ES-I3 (cell line): Measurements from ENCODE around the gene YTHDC2.
"Not testable (repeated sequence)": the region's sequence is repeated elsewhere in the genome, so short reads cannot be mapped to it uniquely, and the experiment has no call there.

ENCODE experiments used
- H3K36me3 ChIP-seq: 2 replicates; pipeline ENCODE4 v1.6.1; 2013; ENCODE audit warnings: mild to moderate bottlenecking, low read length, control low read depth, moderate library complexity; ENCODE audit not compliant: insufficient read depth
- H3K4me1 ChIP-seq: 2 replicates; pipeline ENCODE4 v1.6.1; 2013; ENCODE audit warnings: mild to moderate bottlenecking, control low read depth, low read length; ENCODE audit not compliant: insufficient read depth
- H3K9ac ChIP-seq: 2 replicates; pipeline ENCODE4 v1.6.1; 2013; ENCODE audit warnings: low read depth, mild to moderate bottlenecking, low read length, moderate library complexity
- H3K9me3 ChIP-seq: 2 replicates; pipeline ENCODE4 v1.6.1; 2013; ENCODE audit warnings: mild to moderate bottlenecking, low read length, moderate library complexity; ENCODE audit not compliant: control insufficient read depth, insufficient read depth

Gene YTHDC2

DNA sequence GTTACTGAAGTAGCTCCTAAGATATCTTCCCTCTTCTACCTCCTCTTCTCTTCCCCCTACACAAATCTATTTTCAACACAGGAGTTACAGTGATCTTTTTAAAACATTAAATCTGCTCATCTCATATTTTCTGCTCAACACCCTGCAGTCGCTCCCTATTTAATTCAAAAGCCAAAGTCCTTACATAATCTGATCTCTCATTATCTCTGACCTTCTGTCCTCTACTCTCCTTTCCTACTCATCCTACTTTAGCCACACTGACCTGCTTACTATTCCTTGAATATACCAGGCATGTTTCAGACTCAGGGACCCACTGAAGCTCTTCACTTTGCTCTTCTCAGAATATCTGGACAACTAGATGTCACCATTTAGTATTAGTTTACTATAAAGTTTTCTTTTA is 87.9 kb downstream of the YTHDC2 start:
- no peaks in the 10 kb centered on the region; the same call in 1 of the 2 replicates for H3K4me1 ChIP-seq

DNA sequence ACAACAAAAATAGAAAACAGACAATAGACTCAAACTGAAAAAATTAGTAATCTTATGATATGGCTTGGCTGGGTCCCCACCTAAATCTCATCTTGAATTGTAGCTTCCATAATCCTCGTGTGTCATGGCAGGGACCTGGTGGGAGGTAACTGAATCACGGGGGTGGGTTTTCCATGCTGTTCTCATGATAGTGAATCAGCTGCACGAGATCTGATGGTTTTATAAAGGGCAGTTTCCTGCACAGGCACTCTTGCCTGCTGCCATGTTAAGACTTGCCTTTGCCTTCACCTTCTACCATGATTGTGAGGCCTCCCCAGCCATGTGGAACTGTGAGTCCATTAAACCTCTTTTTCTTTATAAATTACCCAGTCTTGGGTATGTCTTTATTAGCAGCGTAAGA is 89.8 kb downstream of the YTHDC2 start:
- H3K4me1 ChIP-seq, H3K9ac ChIP-seq, H3K9me3 ChIP-seq, H3K36me3 ChIP-seq: not testable (repeated sequence)

More for the DNA sequence above, 87.9 kb downstream of the YTHDC2 start:
- no peaks in the 10 kb centered on the region for H3K36me3 ChIP-seq
- H3K9ac ChIP-seq, result no peak overlapping the region
- no peaks in the 10 kb centered on the region for H3K9me3 ChIP-seq

DNA sequence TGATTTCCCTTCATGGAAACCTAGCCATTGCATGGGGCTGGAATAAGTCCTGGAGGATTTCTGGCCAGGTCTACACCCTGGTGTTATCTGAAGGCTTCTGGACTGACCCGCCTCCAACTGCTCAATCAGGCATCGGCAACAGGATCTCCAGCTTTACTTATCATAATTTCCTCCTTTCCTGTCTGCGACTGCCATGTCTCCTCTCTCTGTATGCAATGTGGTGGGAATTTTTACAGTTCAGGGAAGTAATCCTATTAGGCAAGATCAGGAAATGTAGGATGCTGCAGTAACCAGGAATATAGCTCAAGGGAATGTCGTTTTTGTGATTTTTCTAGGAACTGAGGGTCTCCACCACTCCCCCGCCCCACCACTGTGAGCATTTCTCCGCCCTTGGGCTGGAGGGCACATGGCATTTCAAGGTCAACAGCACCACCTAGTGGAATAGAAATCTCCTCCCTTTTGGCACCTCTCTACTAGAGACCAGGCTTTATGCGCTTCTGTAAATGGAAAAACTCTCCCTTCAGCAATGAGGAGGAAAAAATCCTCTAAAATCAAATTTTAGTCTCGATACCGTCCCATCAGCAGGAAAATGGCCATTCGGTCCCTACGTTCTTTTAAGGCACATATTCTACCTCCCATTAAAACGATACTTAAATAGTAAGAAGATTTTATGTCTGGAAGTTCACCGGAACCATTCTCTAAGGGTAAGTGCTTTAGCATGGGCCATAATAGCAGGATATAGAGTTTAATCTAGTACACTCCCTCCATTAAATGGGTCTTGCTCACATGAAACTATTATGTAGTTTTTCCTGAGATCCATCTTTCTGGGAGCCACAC is 93.0 kb downstream of the YTHDC2 start:
- H3K9me3 ChIP-seq, result no peaks in the 10 kb centered on the region
- no peak overlapping the region for H3K9ac ChIP-seq

DNA sequence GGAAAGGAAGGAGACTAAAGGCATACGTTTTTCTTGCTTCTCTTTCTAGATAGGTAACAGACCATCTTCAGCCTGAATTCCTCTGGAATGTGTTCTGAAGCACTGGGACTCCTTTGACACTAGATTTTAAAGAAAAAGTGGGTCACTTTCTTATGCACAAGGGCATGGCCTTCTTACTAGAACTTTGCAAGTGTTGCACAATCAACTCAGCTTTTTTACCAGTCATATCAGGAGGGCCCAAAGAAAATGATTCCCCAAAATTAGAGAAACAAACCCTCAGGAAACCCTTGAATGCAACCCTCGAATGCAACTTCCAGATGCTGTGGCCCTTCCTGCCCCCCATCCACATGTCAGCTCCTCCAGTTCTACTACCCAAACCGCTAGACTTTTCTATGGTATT is 93.9 kb downstream of the YTHDC2 start:
- H3K4me1 ChIP-seq, result no peaks in the 10 kb centered on the region
- H3K9me3 ChIP-seq, result no peaks in the 10 kb centered on the region
- no peak overlapping the region for H3K9ac ChIP-seq
- H3K36me3 ChIP-seq, result no peaks in the 10 kb centered on the region

More for the DNA sequence above, 93.0 kb downstream of the YTHDC2 start:
- Histone ChIP-seq H3K36me3 (no peaks in the 10 kb centered on the region), H3K4me1 (no peaks in the 10 kb centered on the region)

DNA sequence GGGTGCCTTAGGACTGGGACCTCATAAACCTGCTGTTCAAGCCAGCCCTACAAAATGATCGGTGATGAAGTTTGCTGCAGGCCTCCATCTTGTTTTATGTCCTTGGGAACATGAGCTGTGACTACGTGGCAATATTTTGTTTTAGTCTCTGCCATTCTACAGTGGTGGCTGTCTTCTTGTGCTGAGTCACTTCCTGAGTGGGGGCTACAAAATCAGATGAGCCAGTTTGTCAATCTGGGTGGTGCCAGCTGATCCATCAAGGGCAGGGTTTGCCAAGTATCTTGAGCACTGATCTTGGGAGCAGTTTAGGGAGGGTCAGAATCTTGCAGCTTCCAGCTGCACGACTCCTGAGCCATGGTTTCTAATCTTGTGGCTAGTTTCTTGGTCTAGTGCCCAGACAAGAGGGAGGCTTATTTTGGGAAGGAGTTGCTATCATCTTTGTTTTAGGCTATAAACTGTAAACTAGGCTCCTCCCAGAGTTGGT is 94.7 kb downstream of the YTHDC2 start:
- no peak overlapping the region for H3K9ac ChIP-seq
- no peaks in the 10 kb centered on the region for H3K9me3 ChIP-seq
- no peaks in the 10 kb centered on the region for H3K36me3 ChIP-seq
- H3K4me1 ChIP-seq, result no peaks in the 10 kb centered on the region

DNA sequence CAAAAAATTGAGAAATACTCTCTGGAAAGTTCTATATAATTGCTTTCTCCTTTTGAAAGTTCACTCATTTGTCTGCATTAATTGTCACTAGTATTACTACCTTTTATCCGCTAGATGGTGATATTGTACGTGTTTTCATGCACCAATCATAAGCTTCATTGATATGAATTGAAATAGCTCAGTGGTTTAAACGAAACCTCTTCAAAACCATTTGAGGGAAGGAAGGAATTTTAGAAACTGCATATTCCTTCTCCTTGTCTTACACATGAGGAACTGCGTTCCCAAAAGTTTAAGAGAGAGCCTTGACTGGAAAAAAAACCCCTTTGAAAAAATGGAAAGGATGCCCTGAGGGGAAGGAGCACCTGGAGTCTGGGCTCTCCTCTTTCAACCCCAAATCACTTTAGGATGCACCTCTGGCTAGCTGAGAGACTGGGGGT is 98.6 kb downstream of the YTHDC2 start:
- H3K9ac ChIP-seq, result no peak overlapping the region
- H3K9me3 ChIP-seq, result no peaks in the 10 kb centered on the region
- peaks cover 7% of the 10 kb centered on the region; the same call in 1 of the 2 replicates for H3K4me1 ChIP-seq
- H3K36me3 ChIP-seq, result no peaks in the 10 kb centered on the region

DNA sequence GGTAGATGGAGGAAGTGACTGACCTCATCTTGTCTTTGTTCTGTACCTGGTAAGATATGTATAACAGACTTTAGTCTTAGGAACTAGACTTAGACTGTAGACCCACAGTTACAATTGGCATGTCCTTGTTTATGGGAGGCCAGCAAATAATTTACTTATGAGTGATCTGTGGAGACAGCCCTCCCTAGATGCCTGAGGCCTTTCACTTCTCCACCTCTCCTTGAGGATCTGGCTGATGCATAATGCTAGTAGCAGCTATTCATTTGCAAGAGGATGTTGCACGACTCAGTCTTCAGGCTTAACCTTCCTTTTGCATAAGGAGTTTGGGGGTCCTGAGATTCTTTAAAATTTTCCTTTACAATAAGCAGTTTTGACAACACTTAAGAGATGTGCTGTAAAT is 100.7 kb downstream of the YTHDC2 start:
- Histone ChIP-seq H3K9ac (no peak overlapping the region), H3K9me3 (no peaks in the 10 kb centered on the region), H3K36me3 (no peaks in the 10 kb centered on the region), H3K4me1 (peaks cover 7% of the 10 kb centered on the region; the same call in 1 of the 2 replicates)

DNA sequence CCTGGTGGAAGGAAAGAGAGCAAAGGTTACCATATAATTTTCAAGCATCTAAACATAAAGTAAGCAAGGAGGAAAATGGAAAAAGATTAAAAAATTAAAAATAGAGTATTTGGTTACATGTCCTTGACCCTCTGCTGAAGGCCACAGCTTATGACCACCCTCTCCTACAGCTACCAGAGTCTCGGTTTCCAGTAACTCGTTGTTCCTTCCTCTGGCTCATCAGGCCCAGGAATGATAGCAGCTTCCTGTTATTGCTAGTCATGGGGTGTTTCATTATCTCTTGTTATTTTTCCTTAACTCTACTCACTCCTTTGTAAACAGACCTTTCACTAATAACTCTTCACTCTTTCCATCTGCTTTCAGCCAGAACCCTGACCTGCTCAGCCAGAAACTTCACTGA is 102.2 kb downstream of the YTHDC2 start:
- H3K4me1 ChIP-seq, result peaks cover 7% of the 10 kb centered on the region; the same call in 1 of the 2 replicates
- no peak overlapping the region for H3K9ac ChIP-seq
- no peaks in the 10 kb centered on the region for H3K36me3 ChIP-seq
- H3K9me3 ChIP-seq, result no peaks in the 10 kb centered on the region

DNA sequence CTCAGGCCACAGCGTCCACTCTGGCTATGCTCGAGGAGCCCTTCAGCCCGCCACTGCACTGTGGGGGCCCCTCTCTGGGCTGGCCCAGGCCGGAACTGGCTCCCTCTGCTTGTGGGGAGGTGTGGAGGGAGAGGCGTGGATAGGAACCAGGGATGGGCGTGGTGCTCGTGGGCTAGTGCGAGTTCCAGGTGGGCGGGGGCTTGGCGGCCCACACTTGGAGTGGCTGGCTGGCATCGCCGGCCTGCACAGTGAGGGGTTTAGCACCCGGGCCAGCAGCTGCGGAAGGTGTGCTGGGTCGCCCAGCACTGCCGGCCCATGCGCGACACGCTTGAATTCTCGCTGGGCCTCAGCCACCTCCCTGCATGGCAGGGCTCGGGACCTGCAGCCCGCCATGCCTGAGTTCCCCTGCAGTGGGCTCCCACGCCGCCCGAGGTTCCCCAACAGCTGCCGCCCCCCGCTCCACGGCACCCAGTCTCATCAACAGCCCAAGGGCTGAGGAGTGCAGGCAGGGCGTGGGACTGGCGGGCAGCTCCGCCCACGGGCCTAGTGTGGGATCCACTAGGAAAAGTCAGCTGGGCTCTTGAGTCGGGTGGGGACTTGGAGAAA is 103.8 kb downstream of the YTHDC2 start:
- Histone ChIP-seq H3K9ac (no peak overlapping the region), H3K36me3 (no peaks in the 10 kb centered on the region), H3K4me1 (peaks cover 7% of the 10 kb centered on the region; the same call in 1 of the 2 replicates), H3K9me3 (no peaks in the 10 kb centered on the region)

DNA sequence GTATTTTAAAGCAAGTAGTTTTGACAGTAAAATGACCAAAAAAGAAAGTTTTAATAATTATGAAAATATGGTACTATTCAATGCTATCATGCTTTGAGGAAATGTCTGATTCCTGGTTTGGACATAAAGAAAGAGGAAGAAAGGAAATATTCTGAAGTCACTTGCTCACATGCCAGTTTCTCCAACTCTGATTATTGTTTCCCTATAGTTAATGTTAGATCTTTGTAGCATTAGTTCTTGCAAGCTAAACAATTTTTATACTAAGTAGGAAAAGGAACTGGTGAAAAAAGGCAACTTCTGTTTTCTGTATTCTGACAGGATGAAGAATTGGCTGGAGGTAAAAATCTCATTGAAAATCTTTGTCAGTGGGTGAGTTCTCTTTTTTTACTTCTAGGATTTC is 119.5 kb downstream of the YTHDC2 start:
- no peaks in the 10 kb centered on the region for H3K9me3 ChIP-seq
- no peaks in the 10 kb centered on the region for H3K36me3 ChIP-seq
- H3K9ac ChIP-seq, result no peak overlapping the region
- H3K4me1 ChIP-seq, result peaks cover 7% of the 10 kb centered on the region; the same call in 1 of the 2 replicates

DNA sequence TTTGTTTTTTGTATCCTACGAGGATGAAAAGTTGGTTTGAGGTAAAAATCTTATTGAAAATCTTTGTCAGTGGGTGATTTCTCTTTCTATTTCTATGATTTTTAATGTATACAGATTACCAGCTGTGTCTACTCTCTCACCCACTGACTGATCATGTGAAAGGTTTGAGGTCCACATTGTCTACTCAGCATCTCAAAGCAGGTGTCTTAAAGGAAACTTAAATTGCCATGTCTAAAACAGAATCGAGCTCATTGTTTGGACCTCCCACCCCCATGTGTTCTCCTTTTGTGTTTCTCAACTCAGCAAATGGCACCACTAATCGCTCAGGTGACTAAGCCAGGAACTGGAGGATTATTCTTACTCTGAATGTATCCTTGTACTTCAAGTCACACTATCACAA is 121.5 kb downstream of the YTHDC2 start:
- H3K36me3 ChIP-seq, result no peaks in the 10 kb centered on the region

DNA sequence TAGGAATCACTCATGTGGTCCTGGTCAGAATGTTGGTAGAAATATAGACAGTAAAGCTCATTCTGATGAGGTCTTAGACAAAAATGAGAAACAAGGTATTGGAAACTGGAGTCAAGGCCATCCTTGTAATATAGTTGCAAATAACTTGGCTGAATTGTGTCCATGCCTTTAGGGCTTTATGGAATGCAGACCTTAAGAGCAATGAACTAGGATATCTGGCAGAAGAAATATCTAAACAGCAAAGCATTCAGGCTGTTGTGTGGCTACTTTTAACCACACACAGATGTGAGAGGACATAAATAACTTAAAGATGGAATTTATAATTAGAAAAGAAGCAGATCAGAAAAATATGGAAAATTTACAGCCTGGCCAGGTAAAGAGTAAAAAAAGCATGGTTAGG is 128.2 kb downstream of the YTHDC2 start:
- Histone ChIP-seq H3K9me3 (no peaks in the 10 kb centered on the region), H3K4me1 (no peaks in the 10 kb centered on the region), H3K9ac (no peak overlapping the region), H3K36me3 (no peaks in the 10 kb centered on the region)

More for the DNA sequence above, 121.5 kb downstream of the YTHDC2 start:
- H3K9ac ChIP-seq, result no peak overlapping the region
- peaks cover 7% of the 10 kb centered on the region; the same call in 1 of the 2 replicates for H3K4me1 ChIP-seq
- no peaks in the 10 kb centered on the region for H3K9me3 ChIP-seq
